Measurements from ENCODE around the gene GPC3.
A peak's percentile ranks its signal among the peaks of the same experiment; 100 is the strongest.

GPC3 gene

GRCh38 chrX:133676344-133677122, 308.9 kb downstream of the GPC3 start:
- no peak for DNase-seq

GRCh38 chrX:133674726-133675470, 310.5 kb downstream of the GPC3 start:
- DNase-seq = no peak

- DNase-seq = peak; percentile 7 to 30
These were observed 315.0 kb downstream of the GPC3 start for GRCh38 chrX:133670383-133670782.

- DNase-seq = no peak
These were observed 316.2 kb downstream of the GPC3 start for GRCh38 chrX:133669214-133669613.

GRCh38 chrX:133668225-133668931, 317.0 kb downstream of the GPC3 start:
- no peak for DNase-seq

GRCh38 chrX:133666256-133666655, 319.1 kb downstream of the GPC3 start:
- DNase-seq = no peak

- no peak for DNase-seq
These were observed 323.2 kb downstream of the GPC3 start for GRCh38 chrX:133661962-133662839.

- no peak for DNase-seq
These were observed 325.1 kb downstream of the GPC3 start for GRCh38 chrX:133660281-133660680.

GRCh38 chrX:133658293-133658911, 327.0 kb downstream of the GPC3 start:
- DNase-seq = no peak

- no peak for DNase-seq
These were observed 329.8 kb downstream of the GPC3 start for GRCh38 chrX:133655275-133656265.

GRCh38 chrX:133654811-133655210, 330.6 kb downstream of the GPC3 start:
- no peak for DNase-seq

GRCh38 chrX:133653358-133653757, 332.0 kb downstream of the GPC3 start:
- DNase-seq = no peak

- no peak for DNase-seq
These were observed 333.2 kb downstream of the GPC3 start for GRCh38 chrX:133652185-133652584.

- DNase-seq = no peak
These were observed 335.2 kb downstream of the GPC3 start for GRCh38 chrX:133650239-133650638.

GRCh38 chrX:133649651-133650050, 335.7 kb downstream of the GPC3 start:
- no peak for DNase-seq

- no peak for DNase-seq
These were observed 336.8 kb downstream of the GPC3 start for GRCh38 chrX:133648594-133648993.

- no peak for DNase-seq
These were observed 338.7 kb downstream of the GPC3 start for GRCh38 chrX:133646719-133647116.

GRCh38 chrX:133645977-133646718, 339.2 kb downstream of the GPC3 start:
- peak; percentile 14 to 19 for DNase-seq

- DNase-seq = no peak
These were observed 340.1 kb downstream of the GPC3 start for GRCh38 chrX:133645256-133645655.
